NCI-H1105 treated with DMSO at 0.1 percent for 48 hours (cell line): ENCODE data around the gene TUBG2.
A peak's percentile ranks its signal among the peaks of the same experiment; 100 is the strongest.
"Not testable (repeated sequence)": the region's sequence is repeated elsewhere in the genome, so short reads cannot be mapped to it uniquely, and the experiment has no call there.

Experiments used
- DNase-seq: peaks from one replicate; lab custom pipeline; 2025; lab: John Stamatoyannopoulos, UW

Gene TUBG2

DNA sequence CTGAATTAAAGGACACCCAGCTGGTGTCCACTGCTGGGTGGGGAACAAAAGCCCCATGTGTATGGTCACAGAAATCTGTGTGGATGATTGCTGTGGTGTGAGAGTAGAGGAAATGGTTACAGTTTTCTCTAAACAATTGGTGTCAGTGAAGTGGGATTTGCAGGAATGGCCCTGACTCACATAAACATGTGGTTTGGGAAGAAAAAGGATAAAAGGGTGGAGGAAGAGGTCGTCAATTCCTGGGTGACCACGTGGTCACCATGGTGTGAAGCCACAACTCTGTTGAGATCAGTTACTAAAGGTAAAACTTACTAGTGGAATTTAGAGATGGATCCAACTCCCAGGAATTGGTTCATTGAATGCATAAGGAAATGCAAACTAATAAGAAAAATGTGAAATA lies 3.6 kb upstream of the TUBG2 start:
- no peak for DNase-seq

- no peak for DNase-seq
These were observed 1.1 kb upstream of the TUBG2 start for GRCh38 chr17:42657824-42658588.

DNA sequence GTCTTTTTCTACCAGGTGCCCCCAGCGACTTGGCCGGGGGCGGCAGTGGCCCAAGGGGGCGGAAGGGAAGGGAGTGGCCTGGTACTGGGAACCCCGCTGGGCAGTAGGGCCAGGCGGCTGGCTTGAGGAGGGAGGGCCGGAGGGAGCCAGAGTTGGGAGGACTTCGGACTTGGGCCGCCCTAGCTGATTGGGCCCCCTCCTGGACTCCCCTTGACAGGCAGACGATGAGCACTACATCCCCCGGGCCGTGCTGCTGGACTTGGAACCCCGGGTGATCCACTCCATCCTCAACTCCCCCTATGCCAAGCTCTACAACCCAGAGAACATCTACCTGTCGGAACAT lies 819 bp downstream of the TUBG2 start:
- DNase-seq: not testable (repeated sequence)

- no peak for DNase-seq
These were observed 1.7 kb downstream of the TUBG2 start for GRCh38 chr17:42660692-42661345.

- no peak for DNase-seq
These were observed 6.5 kb downstream of the TUBG2 start for GRCh38 chr17:42665581-42666001.

GRCh38 chr17:42666126-42666525 lies 7.0 kb downstream of the TUBG2 start:
- DNase-seq: not testable (repeated sequence)

GRCh38 chr17:42667088-42667951 lies 8.2 kb downstream of the TUBG2 start:
- no peak for DNase-seq

DNA sequence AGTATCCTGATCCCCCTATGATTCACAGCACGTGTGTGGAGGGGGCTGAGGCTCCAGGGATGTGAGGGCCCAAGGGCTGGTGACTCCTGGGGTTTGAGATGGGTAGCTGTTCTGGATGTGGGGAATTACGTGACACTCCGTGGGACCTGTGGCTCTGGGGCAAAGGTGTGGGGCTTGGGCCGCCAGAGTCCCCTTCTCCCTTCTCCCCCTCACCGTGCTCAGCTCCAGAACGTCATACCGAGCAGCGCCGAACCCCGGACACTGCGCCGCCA lies 10.6 kb downstream of the TUBG2 start:
- DNase-seq: no peak

DNA sequence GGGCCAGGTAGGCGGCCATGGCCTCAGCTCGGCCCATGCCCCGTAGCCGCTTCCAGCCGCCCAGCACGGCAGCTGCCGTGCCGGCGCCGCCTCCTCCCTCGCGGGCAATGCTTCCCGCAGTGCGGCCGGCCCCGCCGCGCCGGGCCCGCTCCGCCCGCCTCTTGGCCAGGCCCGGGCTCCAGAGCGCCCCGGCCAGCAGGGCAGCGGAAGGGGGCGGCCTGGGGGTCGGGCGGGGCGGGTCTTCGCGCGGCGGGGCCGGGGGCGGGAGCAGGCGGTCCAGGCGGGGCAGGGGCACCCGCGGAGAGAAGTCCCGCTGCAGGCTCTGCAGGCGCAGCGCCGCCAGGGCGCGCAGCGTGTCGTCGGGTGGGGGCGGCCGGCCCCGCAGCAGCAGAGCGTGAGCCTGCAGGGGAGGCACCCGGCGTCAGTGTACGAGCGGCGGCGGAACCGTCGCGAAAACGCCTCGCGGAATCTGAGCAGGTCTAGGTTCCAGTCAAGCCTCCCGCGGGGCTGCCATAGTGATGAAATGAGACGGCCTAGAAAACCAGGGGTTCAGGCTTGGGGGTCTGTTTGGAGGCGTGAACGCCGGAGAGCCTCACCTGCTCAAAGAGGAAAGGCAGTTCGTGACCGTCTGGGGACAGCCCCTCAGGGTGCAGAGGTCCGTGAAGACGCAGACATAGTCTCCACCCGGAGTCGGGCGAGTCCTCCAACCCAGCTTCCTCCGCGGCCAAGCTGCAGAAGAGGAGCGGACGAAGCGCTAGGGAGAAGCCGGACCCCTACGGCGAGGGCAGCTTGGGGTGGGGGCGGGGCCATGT lies 11.1 kb downstream of the TUBG2 start:
- DNase-seq: no peak

- no peak for DNase-seq
These were observed 11.9 kb downstream of the TUBG2 start for GRCh38 chr17:42670789-42671657.

GRCh38 chr17:42672038-42672437 lies 13.0 kb downstream of the TUBG2 start:
- DNase-seq: peak; percentile 81

DNA sequence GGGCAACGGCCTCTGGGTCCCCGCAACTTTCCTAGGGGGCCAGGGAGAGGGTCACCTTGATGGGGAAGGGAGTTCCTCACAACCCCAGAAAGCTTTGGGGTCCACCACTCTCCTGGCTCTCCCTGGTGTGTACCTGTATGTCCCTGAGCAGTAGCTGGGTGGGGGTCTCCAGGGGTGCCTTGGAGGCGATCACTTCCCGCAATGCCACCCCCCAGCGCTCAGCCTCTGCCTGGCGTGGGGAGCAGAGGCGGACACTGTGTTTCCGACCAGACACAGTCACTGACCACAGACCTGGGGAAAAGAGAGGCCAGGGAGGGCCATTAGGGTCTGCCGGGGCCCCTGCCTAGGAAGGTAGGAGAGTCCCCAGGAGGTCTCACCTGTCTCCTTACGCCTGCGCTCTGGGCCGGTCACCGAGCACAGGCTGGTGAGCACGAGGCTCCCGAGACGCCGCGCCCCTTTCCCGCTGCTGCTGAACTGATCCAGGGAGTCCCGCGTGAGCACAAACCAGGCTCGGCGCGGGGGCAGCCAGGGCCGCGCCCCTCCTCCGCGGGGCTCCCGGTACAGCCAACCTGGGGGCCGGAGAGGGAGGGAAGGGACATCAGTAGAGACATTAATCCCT lies 14.3 kb downstream of the TUBG2 start:
- no peak for DNase-seq

GRCh38 chr17:42673885-42674754 lies 15.0 kb downstream of the TUBG2 start:
- DNase-seq: no peak

- peak; percentile 83 for DNase-seq
These were observed 15.8 kb downstream of the TUBG2 start for GRCh38 chr17:42674755-42675347.

GRCh38 chr17:42675348-42675964 lies 16.4 kb downstream of the TUBG2 start:
- peak; percentile 83 for DNase-seq

DNA sequence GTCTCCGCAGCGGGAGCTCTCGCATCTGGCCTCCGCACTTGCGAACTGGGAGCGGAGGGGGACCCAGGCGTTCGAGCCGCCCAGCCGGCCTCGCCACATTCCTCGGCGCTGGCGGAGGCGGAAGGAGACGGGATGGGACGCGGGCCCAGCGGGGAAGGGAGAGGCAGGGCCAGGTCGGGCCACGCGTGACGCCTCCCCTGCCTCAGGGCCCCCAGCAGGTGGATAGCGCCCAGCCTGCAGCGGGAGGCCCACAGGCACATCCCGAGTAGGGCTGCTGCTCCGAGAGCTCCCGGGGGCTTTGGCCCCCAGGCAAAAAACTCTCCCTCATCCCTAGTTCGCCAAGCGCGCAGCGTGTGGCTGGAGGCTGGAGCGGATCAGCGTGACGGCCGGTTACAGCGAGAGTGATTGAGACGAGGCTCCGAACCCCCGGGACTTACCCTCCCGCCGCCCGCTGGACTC lies 16.9 kb downstream of the TUBG2 start:
- DNase-seq: no peak

DNA sequence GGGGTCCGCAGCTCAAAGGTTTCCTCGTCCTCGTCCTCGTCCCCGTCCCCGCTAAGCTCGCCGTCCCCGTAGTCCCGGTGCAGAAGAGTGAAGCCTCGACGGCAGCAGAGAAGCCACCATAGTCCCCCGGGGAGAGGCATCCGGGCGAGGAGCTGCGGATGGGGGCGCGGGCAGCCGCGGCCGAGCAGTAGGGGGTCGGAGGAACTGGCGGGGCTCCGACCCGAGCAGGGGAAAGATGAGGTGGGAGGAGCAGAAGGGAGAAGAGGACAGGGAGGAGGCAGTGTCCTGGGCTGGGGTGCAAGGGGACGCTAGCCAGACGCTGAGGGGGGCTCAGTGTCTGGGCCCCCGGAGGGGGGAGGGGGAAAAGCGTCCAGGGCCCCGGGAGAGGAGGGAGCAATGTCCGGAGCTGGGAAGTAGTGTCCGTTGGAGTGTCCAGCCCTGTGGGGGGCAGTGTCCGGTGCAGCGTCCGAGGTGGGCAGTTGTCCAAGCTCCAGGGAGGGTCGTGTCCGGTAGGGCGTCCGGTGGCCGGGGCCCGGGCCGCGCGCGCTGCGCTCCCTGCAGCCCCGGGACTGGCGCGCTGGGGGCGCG lies 17.4 kb downstream of the TUBG2 start, which contains the start of gene PLEKHH3:
TSS of gene PLEKHH3 (minus strand) at position 571 of the 588 bp plus-strand sequence. CDS start at position 140, 431 bp downstream.
- peak; percentile 39 for DNase-seq
